CD14-positive monocyte (primary cell): ENCODE results near the gene MT1G. TPM values are rescaled to one million over a fixed set of nuclear protein-coding genes. Genes with fewer than 3 reads are reported as not detected.

Source experiments
- DNase-seq, 3 donors: peaks; one replicate each; pipeline ENCODE4 v3.0.0-alpha.2; 2011 to 2022
- H2AFZ ChIP-seq: 2 replicates; pipeline ENCODE4 v1.6.0; 2012; ENCODE audit warnings: mild to moderate bottlenecking, low read depth, low read length, inconsistent platforms; ENCODE audit not compliant: insufficient read depth, poor library complexity, severe bottlenecking
- H3K27ac ChIP-seq, 2 donors: 1 replicate in 1 of 2; 2 replicates in 1 of 2; pipeline ENCODE4 v1.5.1; 2012 to 2013; ENCODE audit warnings: low read length in 2 of 2, control low read depth in 1 of 2, inconsistent platforms in 1 of 2, low read depth in 1 of 2, mild to moderate bottlenecking in 1 of 2
- H3K27me3 ChIP-seq, 2 donors: one replicate each; pipeline versions ENCODE4 v1.6.0 to v1.6.1; 2011 to 2013; ENCODE audit warnings: low read length in 2 of 2; ENCODE audit not compliant: control insufficient read depth in 2 of 2, insufficient read depth in 2 of 2
- H3K36me3 ChIP-seq, 2 donors: replicated peaks in 1 of 2; 1 replicate in 1 of 2; 2 replicates in 1 of 2; pipeline versions ENCODE4 v1.5.1 to v1.6.1; 2012 to 2013; ENCODE audit warnings: low read length in 2 of 2, control low read depth in 1 of 2, inconsistent platforms in 1 of 2, mild to moderate bottlenecking in 1 of 2; ENCODE audit not compliant: insufficient read depth in 2 of 2, control insufficient read depth in 1 of 2
- H3K4me1 ChIP-seq, 2 donors: 1 replicate in 1 of 2; 2 replicates in 1 of 2; pipeline versions ENCODE4 v1.5.1 to v1.6.1; 2012 to 2013; ENCODE audit warnings: low read length in 2 of 2, control low read depth in 1 of 2, inconsistent platforms in 1 of 2, mild to moderate bottlenecking in 1 of 2, moderate library complexity in 1 of 2; ENCODE audit not compliant: insufficient read depth in 2 of 2, control insufficient read depth in 1 of 2
- H3K4me2 ChIP-seq: replicated peaks from 2 replicates; pipeline ENCODE3; 2012; ENCODE audit warnings: low read length, moderate library complexity, mild to moderate bottlenecking; ENCODE audit not compliant: poor library complexity, severe bottlenecking; ENCODE audit errors: extremely low read depth
- H3K4me3 ChIP-seq, 3 experiments: fragments of 200-600 bp in 1 of 3; sonication (generic) in 1 of 3; replicated peaks in 1 of 3; 1 replicate in 2 of 3; 2 replicates in 1 of 3; pipeline ENCODE4 v1.5.1; 2011 to 2013; ENCODE audit warnings: low read length in 3 of 3, mild to moderate bottlenecking in 3 of 3, control low read depth in 2 of 3, low read depth in 2 of 3, inconsistent platforms in 1 of 3, moderate library complexity in 1 of 3
- H3K79me2 ChIP-seq: 2 replicates; pipeline ENCODE4 v1.6.0; 2012; ENCODE audit warnings: mild to moderate bottlenecking, control low read depth, inconsistent platforms, low read length, moderate library complexity; ENCODE audit not compliant: insufficient read depth
- H3K9ac ChIP-seq: 2 replicates; pipeline ENCODE4 v1.6.0; 2017; ENCODE audit warnings: low read length, mild to moderate bottlenecking; ENCODE audit not compliant: insufficient read depth, poor library complexity, severe bottlenecking
- H3K9me3 ChIP-seq, 2 donors: replicated peaks in 1 of 2; 1 replicate in 1 of 2; 2 replicates in 1 of 2; pipeline versions ENCODE4 v1.5.1 to v1.6.1; 2012 to 2013; ENCODE audit warnings: low read length in 2 of 2, control low read depth in 1 of 2; ENCODE audit not compliant: control insufficient read depth in 1 of 2, insufficient read depth in 1 of 2
- H4K20me1 ChIP-seq: 2 replicates; pipeline ENCODE4 v1.6.0; 2012; ENCODE audit warnings: mild to moderate bottlenecking, low read length, control low read depth, moderate library complexity; ENCODE audit not compliant: insufficient read depth
- H3K27ac Mint-ChIP-seq, 7 donors: one replicate each; pipeline ENCODE4 v1.8.0; 2020; ENCODE audit warnings: mild to moderate bottlenecking in 7 of 7, mixed read lengths in 7 of 7, moderate library complexity in 6 of 7, inconsistent platforms in 2 of 7
- H3K27me3 Mint-ChIP-seq, 3 donors: one replicate each; pipeline ENCODE4 v1.8.0; 2021 to 2022; ENCODE audit warnings: low read depth in 3 of 3, mild to moderate bottlenecking in 3 of 3, mixed read lengths in 3 of 3, moderate library complexity in 3 of 3, inconsistent platforms in 1 of 3
- H3K36me3 Mint-ChIP-seq, 2 donors: one replicate each; pipeline ENCODE4 v1.8.0; 2020; ENCODE audit warnings: mixed read lengths in 2 of 2, inconsistent platforms in 1 of 2, mild to moderate bottlenecking in 1 of 2
- H3K4me1 Mint-ChIP-seq: one replicate; pipeline ENCODE4 v1.8.0; 2020; ENCODE audit warnings: mild to moderate bottlenecking, mixed read lengths
- H3K4me3 Mint-ChIP-seq, 2 donors: one replicate each; pipeline ENCODE4 v1.8.0; 2020; ENCODE audit warnings: mild to moderate bottlenecking in 2 of 2, mixed read lengths in 2 of 2, moderate library complexity in 1 of 2
- H3K9me3 Mint-ChIP-seq, 7 donors: one replicate each; pipeline ENCODE4 v1.8.0; 2020 to 2022; ENCODE audit warnings: mixed read lengths in 7 of 7, mild to moderate bottlenecking in 6 of 7, moderate library complexity in 6 of 7, inconsistent platforms in 2 of 7
- CTCF ChIP-seq: fragments of 200-600 bp; IDR thresholded peaks from one replicate; pipeline ENCODE4 v1.8.0; 2022; ENCODE audit warnings: antibody characterized with exemption, mild to moderate bottlenecking
- WGBS: methylation state at CpG from one replicate; pipeline ENCODE4 v1.1.5; 2013; ENCODE audit warnings: missing lambda C conversion rate; ENCODE audit not compliant: insufficient coverage; 5-methylcytosine and 5-hydroxymethylcytosine counted together
- intact Hi-C, 2 donors: fragments of 100-400 bp; cut with micrococcal nuclease; formaldehyde crosslinking; loops; one replicate each; pipeline versions ENCODE4 v1.15.0 to v1.15.1; 2023
- polyA plus RNA-seq, 3 donors: library from polyadenylated mRNA; depleted of rRNA in 1 of 3; unstranded in 2 of 3; stranded (reverse) in 1 of 3; fragments of 300-500 nt in 2 of 3; fragments of >200 nt in 1 of 3; fragmentation: Illumina TruSeq in 2 of 3; gene quantifications; 1 replicate in 2 of 3; 2 replicates in 1 of 3; pipeline ENCODE4 v1.2.3, GENCODE V29; 2012 to 2021

Gene MT1G
- polyA plus RNA-seq, 3 donors: 1.1 to 1.4 TPM; not detected in 1

- H3K9ac ChIP-seq: no peak overlapping the region
- Mint-ChIP-seq H3K4me1 (peaks cover 12% of the 10 kb centered on the region), H3K27ac (no peak overlapping the region), H3K4me3 (no peak overlapping the region), H3K27me3 (peaks cover 5 to 10% (median 6%) of the 10 kb centered on the region in 3 donors), H3K9me3 (peaks cover 3 to 16% (median 10%) of the 10 kb centered on the region in 7 donors), H3K36me3 (no peaks in the 10 kb centered on the region)
- H3K27ac ChIP-seq: no peak overlapping the region
- TF ChIP-seq CTCF: no peak
- no peak overlapping the region for H2AFZ ChIP-seq
- no peak for DNase-seq
- WGBS: no CpG with 5 or more reads among the region's 1 CpG
- H3K4me2 ChIP-seq: no peak overlapping the region
- H3K4me1 ChIP-seq: no peaks in the 10 kb centered on the region
- no peaks in the 10 kb centered on the region for H3K79me2 ChIP-seq
- H3K9me3 ChIP-seq: peaks cover 0 to 10% of the 10 kb centered on the region in 2 donors
- H4K20me1 ChIP-seq: no peaks in the 10 kb centered on the region
- H3K27me3 ChIP-seq: no peaks in the 10 kb centered on the region
- H3K36me3 ChIP-seq: no peaks in the 10 kb centered on the region
- intact Hi-C loops: loop anchor here (5.0 to 10.0 kb wide), 3 partner anchors 95 to 183 kb away; partner anchors contain the start of gene MT2A (in 2 of the 2)
- no peak overlapping the region for H3K4me3 ChIP-seq
Measured at GRCh38 chr16:56700195-56700594, 32.3 kb upstream of the MT1G start.

GRCh38 chr16:56697456-56698155, 29.7 kb upstream of the MT1G start:
- no peak overlapping the region for H3K4me3 Mint-ChIP-seq
- no peak overlapping the region for H3K4me2 ChIP-seq
- no peak overlapping the region for H3K27ac ChIP-seq
- no peaks in the 10 kb centered on the region for H3K36me3 Mint-ChIP-seq
- no peak for DNase-seq
- H2AFZ ChIP-seq: no peak overlapping the region
- peaks cover 0 to 10% of the 10 kb centered on the region in 2 donors for H3K9me3 ChIP-seq
- H3K9ac ChIP-seq: no peak overlapping the region
- H3K4me3 ChIP-seq: no peak overlapping the region
- H3K27me3 ChIP-seq: no peaks in the 10 kb centered on the region
- H3K36me3 ChIP-seq: no peaks in the 10 kb centered on the region
- peaks cover 3 to 16% (median 10%) of the 10 kb centered on the region in 7 donors for H3K9me3 Mint-ChIP-seq
- H3K4me1 ChIP-seq: no peaks in the 10 kb centered on the region
- no peak overlapping the region for H3K27ac Mint-ChIP-seq
- no peak for TF ChIP-seq CTCF
- H3K4me1 Mint-ChIP-seq: peaks cover 12% of the 10 kb centered on the region
- no peaks in the 10 kb centered on the region for H3K79me2 ChIP-seq
- H3K27me3 Mint-ChIP-seq: peaks cover 3 to 9% (median 7%) of the 10 kb centered on the region in 3 donors
- H4K20me1 ChIP-seq: no peaks in the 10 kb centered on the region
- 95% methylated on average over 3 of the region's 5 CpGs for WGBS
- intact Hi-C loops: no loop called here
